HS-27A (cell line): ENCODE data around the gene ZDHHC11B.
"Not testable (repeated sequence)": the region's sequence is repeated elsewhere in the genome, so short reads cannot be mapped to it uniquely, and the experiment has no call there.

ENCODE experiments used
- DNase-seq: peaks from one replicate; pipeline ENCODE4 v3.0.0-alpha.2; 2012; ENCODE audit warnings: low read depth, missing footprints

Gene ZDHHC11B

GRCh38 chr5:685262-686171, 99.0 kb downstream of the ZDHHC11B start:
- no peak for DNase-seq

GRCh38 chr5:684751-685216, 99.7 kb downstream of the ZDHHC11B start:
- DNase-seq = no peak

- no peak for DNase-seq
These were observed 100.7 kb downstream of the ZDHHC11B start for GRCh38 chr5:683551-684481.

- not testable (repeated sequence) for DNase-seq
These were observed 101.7 kb downstream of the ZDHHC11B start for GRCh38 chr5:682651-683358.

DNA sequence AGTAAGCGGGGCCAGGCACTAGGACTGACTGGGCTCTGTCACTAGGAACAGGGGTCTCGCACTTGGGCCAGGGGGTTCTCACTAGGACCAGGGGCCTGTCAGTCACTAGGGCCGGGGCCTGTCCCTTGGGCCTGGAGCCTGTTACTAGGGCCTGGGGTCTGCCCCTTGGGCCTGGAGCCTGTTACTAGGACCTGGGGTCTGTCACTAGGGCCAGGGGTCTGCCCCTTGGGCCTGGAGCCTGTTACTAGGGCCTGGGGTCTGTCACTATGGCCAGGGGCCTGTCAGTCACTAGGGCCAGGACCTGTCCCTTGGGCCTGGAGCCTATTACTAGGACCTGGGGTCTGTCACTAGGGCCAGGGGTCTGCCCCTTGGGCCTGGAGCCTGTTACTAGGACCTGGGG, 102.3 kb downstream of the ZDHHC11B start:
- DNase-seq = not testable (repeated sequence)

DNA sequence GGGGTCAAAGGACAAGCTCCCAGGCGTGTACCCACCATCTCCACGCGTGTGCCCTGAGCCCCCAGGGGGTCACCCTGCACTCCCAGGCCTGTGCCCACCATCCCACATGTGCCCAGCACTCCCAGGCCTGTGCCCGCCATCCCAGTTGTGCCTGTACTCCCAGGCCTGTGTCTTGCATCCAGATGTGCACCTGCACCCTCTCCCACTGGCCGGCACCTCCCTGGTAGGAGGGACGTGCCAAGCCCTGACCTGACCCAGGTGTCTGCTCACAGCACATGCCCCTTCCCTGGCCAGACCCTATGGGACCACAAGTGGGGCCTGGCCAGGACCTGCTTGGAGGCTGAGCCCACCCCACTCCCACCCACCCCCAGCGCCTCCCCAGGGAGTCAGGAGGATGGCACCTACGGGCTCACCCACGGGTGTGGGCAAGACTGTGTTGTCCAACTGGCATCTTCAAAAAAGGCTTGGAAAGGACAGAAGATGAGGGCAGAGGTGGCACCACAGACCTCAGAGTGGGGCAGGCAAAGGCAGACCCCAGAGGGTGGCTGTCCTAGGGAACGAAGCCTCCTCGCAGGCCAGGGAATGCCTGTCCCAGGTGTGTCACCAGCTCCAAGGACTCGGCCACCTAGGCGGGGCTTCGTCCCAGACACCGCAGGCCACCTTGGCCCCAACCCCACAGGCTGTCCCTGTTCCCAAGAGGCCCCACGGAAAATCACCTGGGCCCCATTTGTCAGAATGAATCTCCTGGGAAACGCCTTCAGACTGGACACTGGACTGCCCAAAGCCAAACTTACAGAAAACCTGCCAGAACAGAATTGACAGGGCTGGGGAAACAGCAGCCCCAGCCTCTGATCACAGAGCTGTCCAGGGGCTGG, 103.0 kb downstream of the ZDHHC11B start:
- not testable (repeated sequence) for DNase-seq

- DNase-seq = not testable (repeated sequence)
These were observed 103.7 kb downstream of the ZDHHC11B start for GRCh38 chr5:680836-681235.

GRCh38 chr5:680118-680795, 104.3 kb downstream of the ZDHHC11B start:
- DNase-seq = not testable (repeated sequence)

GRCh38 chr5:679166-679895, 105.2 kb downstream of the ZDHHC11B start:
- DNase-seq = not testable (repeated sequence)

DNA sequence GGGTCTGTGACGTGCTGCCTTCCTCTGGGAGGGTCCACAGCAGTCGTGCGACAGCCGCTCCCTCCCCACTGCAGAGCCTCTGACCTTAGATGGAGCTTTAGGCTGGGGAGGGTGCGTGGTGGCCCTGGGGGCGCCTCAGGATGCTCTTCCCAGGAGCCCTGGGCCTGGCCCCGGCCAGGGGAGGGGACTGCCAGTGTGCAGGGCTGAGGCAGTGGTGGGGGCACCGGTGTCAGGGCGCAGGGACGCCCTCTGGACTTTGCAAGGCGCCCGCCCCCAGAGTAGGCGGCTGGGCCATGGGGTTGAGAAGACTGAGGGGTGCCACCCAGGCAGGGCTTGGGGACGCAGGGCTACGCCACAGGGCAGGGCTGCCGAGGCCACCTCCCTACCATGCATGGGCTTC, 106.0 kb downstream of the ZDHHC11B start:
- not testable (repeated sequence) for DNase-seq

GRCh38 chr5:677131-678101, 107.1 kb downstream of the ZDHHC11B start:
- DNase-seq = no peak

- no peak for DNase-seq
These were observed 107.8 kb downstream of the ZDHHC11B start for GRCh38 chr5:676699-677076.

- no peak for DNase-seq
These were observed 108.4 kb downstream of the ZDHHC11B start for GRCh38 chr5:675871-676698.

- no peak for DNase-seq
These were observed 109.2 kb downstream of the ZDHHC11B start for GRCh38 chr5:675111-675870.

- no peak for DNase-seq
These were observed 109.9 kb downstream of the ZDHHC11B start for GRCh38 chr5:674630-675011.

- no peak for DNase-seq
These were observed 110.5 kb downstream of the ZDHHC11B start for GRCh38 chr5:673831-674629.
